Neutrophil (primary cell): ENCODE results near the gene ID4.

ENCODE experiments used
- H3K27ac ChIP-seq: fragments of 200-600 bp; sonication (generic); 2 replicates; pipeline ENCODE4 v1.5.1; 2016; ENCODE audit warnings: mild to moderate bottlenecking, moderate library complexity
- H3K27me3 ChIP-seq: fragments of 200-600 bp; sonication (generic); 2 replicates; pipeline ENCODE4 v1.6.0; 2016; ENCODE audit warnings: mild to moderate bottlenecking
- H3K36me3 ChIP-seq: fragments of 200-600 bp; sonication (generic); 2 replicates; pipeline ENCODE4 v1.5.1; 2017
- H3K4me1 ChIP-seq, 2 experiments: fragments of 200-600 bp in 1 of 2; sonication (generic) in 1 of 2; 1 replicate in 1 of 2; 2 replicates in 1 of 2; pipeline versions ENCODE4 v1.5.1 to v1.6.1; 2013 to 2016; ENCODE audit warnings: low read depth in 1 of 2, low read length in 1 of 2, mild to moderate bottlenecking in 1 of 2, moderate library complexity in 1 of 2; ENCODE audit not compliant: control insufficient read depth in 1 of 2, insufficient read depth in 1 of 2
- H3K4me3 ChIP-seq, 2 experiments: fragments of 200-600 bp in 1 of 2; sonication (generic) in 1 of 2; 1 replicate in 1 of 2; 2 replicates in 1 of 2; pipeline ENCODE4 v1.5.1; 2013 to 2016; ENCODE audit warnings: low read depth in 1 of 2, low read length in 1 of 2, mild to moderate bottlenecking in 1 of 2, moderate library complexity in 1 of 2
- H3K9me3 ChIP-seq: fragments of 200-600 bp; sonication (generic); 2 replicates; pipeline ENCODE4 v1.5.1; 2016
- TF ChIP-seq, protein P1 (sequence below): fragments of 200-600 bp; sonication (generic); IDR thresholded peaks from 2 replicates; pipeline ENCODE4 v1.5.1; 2016; ENCODE audit warnings: antibody characterized with exemption

The ID4 gene, protein sequence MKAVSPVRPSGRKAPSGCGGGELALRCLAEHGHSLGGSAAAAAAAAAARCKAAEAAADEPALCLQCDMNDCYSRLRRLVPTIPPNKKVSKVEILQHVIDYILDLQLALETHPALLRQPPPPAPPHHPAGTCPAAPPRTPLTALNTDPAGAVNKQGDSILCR

DNA sequence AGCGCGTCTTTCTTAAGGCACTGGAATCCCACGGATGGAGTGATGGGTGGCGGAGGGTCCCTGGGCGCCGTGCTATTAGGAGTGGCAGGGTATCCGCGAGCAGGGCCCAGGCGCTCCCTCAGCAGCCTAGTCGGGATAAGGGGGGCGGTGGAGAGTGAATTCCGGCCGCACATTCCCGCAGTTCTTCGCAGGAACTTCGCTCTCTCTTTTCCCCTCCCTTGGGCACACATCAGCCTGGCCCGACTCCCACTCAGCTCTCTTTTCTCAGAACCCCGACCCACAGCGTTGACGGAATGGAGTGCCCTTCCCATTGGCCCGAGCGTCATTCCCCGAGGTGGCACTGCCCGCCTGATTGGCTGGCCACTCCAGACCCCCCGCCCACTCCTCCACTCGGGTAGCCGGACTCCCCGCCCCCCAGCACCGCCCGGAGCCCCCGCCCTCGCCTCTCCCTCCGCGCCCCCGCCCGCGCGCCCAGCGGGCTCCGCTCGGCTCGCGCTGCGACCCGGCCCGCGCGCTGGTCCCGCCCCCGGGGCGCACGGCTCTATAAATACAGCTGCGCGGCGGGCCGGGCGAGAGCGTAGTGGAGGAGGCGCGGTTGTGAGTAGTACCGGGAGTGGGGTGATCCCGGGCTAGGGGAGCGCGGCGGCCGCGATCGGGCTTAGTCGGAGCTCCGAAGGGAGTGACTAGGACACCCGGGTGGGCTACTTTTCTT is at the start of gene ID4:
Gene ID4, plus strand, starts transcription at position 572 of the 712 bp plus-strand sequence. CDS start 385 bp downstream, outside the sequence.
- H3K4me1 ChIP-seq = no peaks in the 10 kb centered on the region
- peaks cover 96% of the 10 kb centered on the region for H3K27me3 ChIP-seq
- TF ChIP-seq, protein P1, sequence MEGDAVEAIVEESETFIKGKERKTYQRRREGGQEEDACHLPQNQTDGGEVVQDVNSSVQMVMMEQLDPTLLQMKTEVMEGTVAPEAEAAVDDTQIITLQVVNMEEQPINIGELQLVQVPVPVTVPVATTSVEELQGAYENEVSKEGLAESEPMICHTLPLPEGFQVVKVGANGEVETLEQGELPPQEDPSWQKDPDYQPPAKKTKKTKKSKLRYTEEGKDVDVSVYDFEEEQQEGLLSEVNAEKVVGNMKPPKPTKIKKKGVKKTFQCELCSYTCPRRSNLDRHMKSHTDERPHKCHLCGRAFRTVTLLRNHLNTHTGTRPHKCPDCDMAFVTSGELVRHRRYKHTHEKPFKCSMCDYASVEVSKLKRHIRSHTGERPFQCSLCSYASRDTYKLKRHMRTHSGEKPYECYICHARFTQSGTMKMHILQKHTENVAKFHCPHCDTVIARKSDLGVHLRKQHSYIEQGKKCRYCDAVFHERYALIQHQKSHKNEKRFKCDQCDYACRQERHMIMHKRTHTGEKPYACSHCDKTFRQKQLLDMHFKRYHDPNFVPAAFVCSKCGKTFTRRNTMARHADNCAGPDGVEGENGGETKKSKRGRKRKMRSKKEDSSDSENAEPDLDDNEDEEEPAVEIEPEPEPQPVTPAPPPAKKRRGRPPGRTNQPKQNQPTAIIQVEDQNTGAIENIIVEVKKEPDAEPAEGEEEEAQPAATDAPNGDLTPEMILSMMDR = no peak
- H3K9me3 ChIP-seq = no peaks in the 10 kb centered on the region
- no peaks in the 10 kb centered on the region for H3K36me3 ChIP-seq
- H3K4me3 ChIP-seq = no peak within 1 kb of the TSS
- no peak within 1 kb of the TSS for H3K27ac ChIP-seq

DNA sequence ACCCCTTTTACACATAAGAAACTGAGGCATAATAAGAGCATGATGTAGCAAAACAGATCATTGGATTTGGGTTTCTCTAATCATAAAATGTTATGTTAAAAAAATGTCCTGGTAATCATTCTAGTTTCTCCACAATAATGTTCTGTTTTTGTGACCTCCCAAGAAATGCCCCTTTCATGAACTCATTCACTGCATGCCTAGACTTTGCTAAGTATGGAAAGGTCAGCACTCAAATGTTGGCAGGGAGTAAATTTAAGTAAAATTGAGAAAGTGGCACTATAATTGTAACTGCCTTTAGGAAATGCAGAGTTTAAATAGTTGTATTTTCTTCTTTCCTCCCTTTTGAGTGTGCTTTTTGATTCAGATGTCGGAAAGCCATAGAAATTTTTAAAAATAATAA is 48.5 kb upstream of the ID4 start:
- H3K27ac ChIP-seq = no peak overlapping the region
- no peaks in the 10 kb centered on the region for H3K36me3 ChIP-seq
- no peaks in the 10 kb centered on the region for H3K9me3 ChIP-seq
- no peaks in the 10 kb centered on the region for H3K4me1 ChIP-seq
- TF ChIP-seq, protein P1 = no peak
- H3K27me3 ChIP-seq = no peaks in the 10 kb centered on the region
- H3K4me3 ChIP-seq = no peak overlapping the region

DNA sequence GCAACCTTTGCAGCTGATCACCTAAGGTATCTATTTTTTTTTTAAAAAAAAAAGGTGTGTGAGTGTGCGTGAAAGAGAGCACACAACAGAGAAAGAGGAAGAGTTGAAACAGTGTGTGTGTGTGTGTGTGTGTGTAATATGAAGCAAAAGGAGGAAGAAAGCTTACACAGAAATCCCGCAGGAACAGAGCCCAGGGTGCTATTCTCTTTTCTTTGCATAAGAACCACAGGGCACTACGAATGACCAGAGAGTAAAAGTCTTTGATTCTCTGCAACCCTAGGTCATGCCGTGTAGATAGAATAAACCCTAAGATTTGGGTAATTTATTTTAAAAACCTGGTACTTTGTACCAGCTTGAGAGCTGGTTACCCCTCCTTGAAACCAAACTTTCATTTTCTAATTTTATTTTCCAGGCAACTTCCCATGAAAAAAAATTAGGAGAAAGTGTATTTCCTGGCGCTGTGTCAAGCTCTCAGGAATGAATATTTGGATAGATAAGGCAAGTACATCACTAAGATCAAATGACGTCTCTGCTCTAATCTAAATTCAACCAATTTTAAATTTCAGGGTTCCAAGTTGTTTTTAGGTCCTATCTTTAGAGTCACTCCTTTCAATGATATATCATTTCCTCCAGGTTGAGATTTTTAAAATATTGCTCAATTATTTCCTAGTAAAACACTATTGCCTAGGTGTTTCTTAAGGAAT is 47.9 kb upstream of the ID4 start:
- Histone ChIP-seq H3K4me1 (no peaks in the 10 kb centered on the region), H3K4me3 (no peak overlapping the region), H3K27ac (no peak overlapping the region), H3K36me3 (no peaks in the 10 kb centered on the region), H3K9me3 (no peaks in the 10 kb centered on the region), H3K27me3 (no peaks in the 10 kb centered on the region)
- TF ChIP-seq, protein P1 = no peak

DNA sequence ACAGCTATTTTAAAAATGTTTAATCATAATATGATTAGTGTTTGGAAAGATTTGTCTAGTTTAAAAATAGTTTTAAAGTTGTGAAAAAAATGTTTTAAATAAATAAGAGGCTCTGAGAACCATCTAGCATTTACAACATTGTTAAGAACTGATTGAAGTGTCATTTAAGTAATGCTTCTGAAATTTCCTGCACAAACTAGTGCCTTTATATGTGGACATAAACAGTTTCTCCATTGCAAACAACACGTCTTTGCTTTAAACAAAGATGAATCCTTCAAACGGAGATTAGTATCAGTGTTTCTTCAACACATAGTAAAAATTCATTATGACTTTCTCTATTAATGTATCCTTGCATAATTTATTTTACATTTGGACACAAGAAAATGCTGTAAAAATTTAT is 45.9 kb upstream of the ID4 start:
- no peak overlapping the region for H3K4me3 ChIP-seq
- no peaks in the 10 kb centered on the region for H3K9me3 ChIP-seq
- no peak overlapping the region for H3K27ac ChIP-seq
- no peaks in the 10 kb centered on the region for H3K4me1 ChIP-seq
- TF ChIP-seq, protein P1 = no peak
- no peaks in the 10 kb centered on the region for H3K36me3 ChIP-seq
- H3K27me3 ChIP-seq = no peaks in the 10 kb centered on the region

DNA sequence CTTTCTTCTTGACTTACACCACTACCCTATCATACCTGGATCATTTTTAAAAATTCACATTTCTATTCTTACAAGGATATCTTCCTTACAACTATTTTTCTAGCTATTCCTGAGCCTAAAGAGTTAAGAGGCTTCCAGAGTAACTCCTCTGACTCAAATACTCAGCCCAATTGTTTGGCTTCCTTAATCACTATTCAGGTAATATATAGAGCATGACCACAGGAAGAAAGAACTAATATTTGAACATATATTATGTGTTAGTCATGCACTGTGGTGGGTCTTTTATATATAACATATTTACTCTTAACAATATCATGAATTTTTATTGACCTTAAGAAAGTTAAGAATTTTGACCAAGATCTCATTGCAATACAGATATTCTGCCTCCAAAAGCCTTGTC is 42.0 kb upstream of the ID4 start:
- Histone ChIP-seq H3K4me1 (no peaks in the 10 kb centered on the region), H3K4me3 (no peak overlapping the region), H3K27ac (no peak overlapping the region), H3K27me3 (no peaks in the 10 kb centered on the region), H3K9me3 (no peaks in the 10 kb centered on the region), H3K36me3 (no peaks in the 10 kb centered on the region)
- TF ChIP-seq, protein P1 = no peak
